HG03175 (cell line): ENCODE results near the gene PCA3.
A peak's percentile ranks its signal among the peaks of the same experiment; 100 is the strongest.
"Not testable (repeated sequence)": the region's sequence is repeated elsewhere in the genome, so short reads cannot be mapped to it uniquely, and the experiment has no call there.

Experiments used
- ATAC-seq: cut with Tn5 transposase; IDR thresholded peaks from one replicate; pipeline ENCODE4 v1.9.1; 2021; ENCODE audit warnings: mild to moderate bottlenecking, moderate library complexity; ENCODE audit not compliant: unreplicated experiment

PCA3 gene

DNA sequence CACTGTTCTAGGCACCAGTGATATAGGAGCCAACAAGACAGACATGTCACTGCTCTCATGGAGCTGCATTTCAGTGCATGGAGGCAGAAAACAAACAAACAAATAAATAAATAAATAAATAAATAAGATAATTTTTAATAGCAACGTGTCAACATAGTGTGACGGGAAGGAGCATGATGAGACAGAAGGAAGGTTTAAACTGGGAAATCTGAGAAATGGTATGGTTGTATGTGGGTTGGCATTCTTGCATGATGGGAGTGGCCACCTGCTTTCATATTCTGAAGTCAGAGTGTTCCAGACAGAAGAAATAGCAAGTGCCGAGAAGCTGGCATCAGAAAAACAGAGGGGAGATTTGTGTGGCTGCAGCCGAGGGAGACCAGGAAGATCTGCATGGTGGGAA lies at the start of gene PCA3:
Gene PCA3 (plus strand): TSS at position 301 of the 400 bp plus-strand sequence.
- ATAC-seq: no peak

DNA sequence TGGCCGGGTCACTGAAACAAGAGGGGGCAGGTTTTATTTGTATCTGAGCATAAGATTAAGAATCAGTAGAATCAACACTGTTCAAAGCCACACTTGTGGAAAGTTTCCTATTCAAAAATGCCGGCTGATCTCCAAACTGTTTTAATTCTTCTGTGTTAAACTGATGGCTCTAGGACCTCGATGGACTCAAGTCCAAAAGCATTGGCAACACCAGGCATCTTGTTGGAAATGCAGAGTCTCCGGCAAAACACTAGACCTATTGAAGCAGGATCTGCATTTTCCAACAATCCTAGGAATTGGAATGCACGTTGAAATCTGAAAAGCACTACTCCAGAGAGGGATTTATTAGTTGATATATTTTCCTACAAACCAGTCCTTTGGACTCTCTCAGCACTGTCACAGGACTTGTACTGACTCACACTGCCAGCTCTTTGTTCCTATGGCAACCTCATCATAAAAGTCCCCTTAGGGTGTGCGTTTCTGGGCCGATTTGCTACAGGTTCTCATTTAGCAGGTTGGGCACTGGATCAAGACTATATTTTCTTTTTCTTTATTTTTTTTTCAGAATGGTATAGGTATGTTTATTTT lies 48.1 kb upstream of the PCA3 start:
- no peak for ATAC-seq

DNA sequence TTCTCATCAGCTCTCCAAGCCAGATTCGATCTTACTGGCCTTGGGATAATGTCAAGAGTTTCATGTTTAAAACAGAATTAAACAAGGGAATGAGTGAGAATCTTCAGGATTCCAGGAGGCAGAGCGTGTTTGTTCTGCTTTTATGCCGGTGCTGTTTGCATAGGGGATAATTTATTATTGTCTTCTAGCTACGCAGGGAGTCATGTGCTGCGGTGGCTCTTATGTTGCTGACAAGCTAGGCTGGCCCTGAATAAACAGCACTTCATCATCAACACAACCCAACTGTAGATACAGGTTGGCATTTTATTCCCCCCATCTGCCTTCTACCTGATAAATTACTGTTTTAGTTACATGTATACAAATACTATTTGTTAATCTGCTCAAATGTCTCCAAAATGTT lies 47.1 kb upstream of the PCA3 start:
- ATAC-seq: no peak

DNA sequence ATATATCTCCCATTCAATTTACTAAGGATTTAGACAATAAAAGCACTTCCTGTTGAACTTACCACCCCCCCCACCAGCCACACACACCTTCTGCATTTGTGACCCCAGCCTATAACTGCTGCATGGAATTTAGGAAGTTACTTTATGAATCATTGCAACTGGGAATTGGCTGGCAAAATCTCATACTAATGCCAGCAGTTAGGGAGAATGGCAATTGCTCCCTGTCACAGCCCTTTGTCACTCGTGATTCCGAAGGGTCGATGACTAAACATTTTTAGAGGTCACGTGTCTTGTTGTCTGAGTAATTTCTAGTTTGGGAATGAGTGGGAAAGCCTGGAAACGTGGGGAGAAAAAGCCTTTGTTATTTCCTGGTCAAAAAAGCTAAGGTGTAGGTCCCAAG lies 46.6 kb upstream of the PCA3 start:
- ATAC-seq: no peak

DNA sequence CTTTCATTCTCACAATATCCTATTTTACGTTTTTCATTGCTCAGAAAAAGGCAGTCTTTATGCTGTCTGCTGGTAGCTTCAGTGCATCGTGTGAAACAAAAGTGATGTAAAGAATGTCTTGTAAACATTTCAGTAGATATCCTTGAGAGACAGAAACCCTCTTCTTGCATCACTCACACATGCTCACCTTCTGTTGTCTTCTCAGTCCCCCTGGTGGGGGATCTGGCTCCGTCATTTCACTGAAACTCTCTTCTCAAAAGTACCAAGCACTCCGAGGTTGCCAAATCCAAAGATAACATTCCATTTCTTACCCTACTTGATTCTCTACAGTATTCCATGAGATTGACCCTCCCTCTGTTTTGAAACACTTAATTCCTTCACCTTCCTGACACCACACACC lies 46.1 kb upstream of the PCA3 start:
- no peak for ATAC-seq

DNA sequence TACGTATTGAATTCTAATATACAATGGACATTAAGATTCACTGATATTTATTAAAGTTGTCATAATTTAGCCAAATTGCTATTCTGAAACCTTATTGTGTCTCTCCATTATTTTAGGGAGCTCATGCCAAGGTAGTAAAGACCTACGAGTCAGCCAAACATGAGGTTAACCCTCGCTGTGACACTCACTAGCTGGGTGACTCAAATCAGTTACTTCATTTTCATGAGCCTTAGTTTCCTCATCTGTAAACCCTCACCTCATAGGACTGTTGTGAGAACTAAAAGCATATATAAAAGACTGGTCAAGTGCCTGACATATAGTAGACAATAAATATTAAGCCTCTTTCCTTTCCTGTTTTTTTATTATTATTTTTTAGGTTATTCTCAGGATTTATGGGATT lies 44.0 kb upstream of the PCA3 start:
- ATAC-seq: no peak

DNA sequence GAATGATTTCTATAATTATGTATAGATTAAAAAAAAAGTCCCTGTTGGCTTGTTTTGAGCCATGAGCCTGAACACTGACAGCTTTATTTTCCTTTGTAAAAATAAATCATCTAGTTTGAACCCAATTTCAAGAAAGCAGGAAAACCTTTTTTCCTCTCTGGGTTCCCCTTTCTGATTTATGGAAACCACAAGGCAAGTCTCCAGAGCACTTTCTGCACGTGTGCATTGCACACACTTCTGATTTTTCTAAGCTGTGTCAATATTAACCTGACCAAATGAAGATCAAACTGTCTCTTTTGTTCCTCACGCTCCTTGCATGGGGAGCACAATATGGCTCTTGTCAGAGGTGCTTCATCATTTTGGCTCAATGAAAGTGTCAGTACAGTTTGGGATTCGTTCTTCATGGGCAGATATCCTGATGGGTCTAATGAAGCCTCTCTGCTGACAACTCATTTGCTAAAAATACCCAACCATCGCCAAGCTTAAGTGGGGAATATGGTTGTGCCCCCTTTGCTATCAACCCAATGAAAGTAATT lies 39.2 kb upstream of the PCA3 start:
- no peak for ATAC-seq

DNA sequence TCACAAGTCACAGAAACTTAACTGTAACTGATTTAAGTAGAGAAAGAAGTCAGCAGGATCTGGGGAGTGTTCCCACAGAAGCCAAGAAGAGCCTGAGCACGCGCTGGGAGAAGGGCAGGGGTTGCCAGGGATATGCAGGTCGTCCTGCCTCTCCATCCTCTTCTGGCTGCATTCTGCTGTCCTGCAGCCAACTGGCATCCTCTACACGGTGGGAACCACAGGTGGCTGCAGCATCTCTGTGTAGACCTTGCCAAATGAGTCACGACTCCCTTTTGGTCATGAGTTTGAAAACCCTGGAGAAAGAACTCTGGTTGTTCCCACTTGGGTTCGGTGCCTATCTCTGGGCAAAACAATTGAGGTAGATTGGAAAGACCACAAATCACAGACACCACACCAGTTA lies 38.4 kb upstream of the PCA3 start:
- ATAC-seq: no peak

DNA sequence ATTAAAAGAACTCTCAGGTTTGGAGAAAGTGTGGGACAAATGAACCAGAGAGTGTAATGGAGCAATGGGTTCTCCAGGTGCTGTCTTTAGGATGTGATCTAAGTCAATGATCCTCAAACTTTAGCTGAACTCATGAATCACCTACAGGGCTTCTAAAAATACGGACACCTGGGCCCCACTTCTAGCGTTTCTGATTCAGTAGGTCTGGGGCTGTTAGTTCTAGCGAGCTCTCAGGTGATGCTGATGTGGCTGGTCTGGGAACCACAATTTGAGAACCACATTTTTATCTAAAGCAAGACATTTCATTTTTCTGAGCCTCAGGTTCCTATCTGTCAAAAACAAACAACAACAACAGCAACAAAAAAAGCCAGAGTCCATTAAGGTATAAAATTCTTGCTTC lies 35.1 kb upstream of the PCA3 start:
- ATAC-seq: no peak

DNA sequence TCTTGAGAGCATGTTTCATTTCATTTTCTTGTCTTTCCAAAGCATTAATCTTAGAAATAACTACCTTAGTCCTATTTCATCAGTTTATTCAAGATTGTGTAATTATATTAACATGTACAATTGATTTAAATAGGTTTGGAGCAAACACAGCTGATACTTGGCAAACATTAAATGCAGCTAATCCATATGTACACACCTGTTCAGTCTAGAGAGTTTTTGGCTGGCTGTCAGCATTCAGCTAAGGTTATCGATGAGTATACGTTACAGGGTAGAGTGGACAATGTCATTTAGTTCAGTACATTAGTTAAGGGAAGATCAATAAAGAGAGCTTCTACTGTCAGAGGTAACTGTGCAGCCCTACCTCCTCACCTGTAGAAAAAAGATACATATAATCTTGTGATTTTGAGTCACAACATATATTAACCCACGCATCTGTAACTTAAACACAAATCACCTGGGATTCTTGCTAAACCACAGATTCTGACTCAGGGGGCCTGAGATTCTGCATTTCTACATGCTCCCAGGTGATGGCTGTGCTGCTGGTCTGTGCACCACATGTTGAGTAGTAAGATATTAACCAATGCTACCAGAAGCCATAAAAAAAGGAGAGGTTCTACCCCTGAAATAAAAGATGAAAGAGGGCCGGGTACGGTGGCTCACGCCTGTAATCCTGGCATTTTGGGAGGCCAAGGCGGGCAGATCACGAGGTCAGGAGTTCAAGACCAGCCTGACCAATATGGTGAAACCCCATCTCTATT lies 34.1 kb upstream of the PCA3 start:
- ATAC-seq: no peak

DNA sequence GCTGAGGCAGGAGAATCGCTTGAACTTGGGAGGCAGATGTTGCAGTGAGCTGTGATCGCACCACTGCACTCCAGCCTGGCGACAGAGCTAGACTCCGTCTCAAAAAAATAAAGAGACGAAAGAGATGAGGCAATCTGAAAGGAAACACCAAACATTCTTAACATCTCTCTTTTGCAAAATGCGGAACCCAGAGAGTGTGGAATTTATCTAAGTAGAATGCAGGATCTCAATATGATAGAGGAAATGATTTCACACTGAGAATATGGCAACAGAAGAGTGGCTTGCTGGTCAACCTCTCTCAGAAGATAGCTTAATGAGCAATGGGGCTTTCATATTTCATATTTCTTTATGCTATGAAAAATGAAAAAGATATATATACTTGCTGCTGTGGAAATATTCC lies 33.4 kb upstream of the PCA3 start:
- ATAC-seq: no peak

DNA sequence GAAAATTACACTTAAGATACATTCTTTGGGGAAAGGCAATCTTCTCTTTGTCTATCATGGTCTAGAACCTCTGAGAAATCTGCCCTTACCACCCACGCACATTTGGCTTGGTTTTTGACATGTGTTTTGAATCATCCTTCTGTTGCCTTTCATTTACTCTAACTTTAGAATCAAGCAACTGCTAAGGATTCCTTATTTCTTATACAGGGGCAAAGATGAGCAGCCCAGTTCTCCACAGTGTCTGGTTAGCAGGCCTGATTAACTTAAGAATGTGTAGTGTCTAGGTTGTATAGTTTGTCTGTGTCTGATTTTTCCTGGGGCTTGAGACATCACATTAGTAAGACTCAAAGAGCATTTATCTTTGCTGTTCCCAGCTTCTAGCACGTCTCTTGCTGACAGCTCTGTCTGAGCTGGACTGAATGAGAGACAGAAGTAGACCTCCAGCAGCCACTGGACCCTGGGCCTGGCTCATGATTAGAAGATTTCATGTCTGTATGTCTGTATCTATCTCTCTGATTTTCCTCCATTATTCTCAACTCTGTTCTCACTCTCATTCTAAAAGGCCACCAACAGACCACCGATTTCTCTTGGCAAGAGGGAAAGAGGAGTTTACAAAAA lies 31.8 kb upstream of the PCA3 start:
- no peak for ATAC-seq

DNA sequence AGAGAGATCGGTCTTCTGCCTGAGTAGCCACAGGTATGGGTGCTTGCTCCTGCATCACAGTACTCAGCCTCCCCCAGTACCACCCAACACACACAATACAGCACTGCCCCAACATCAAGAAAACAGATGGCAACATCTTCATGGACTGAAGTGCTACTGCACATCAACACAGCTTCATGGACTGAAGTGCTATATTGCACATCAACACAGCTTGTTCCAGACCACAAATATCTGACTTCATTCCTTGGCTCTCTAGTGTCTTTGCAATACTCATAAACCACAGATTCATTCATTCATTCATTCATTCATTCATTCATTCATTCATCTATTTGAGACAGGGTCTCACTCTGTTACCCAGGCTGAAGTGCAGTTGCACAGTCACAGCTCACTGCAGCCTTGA lies 31.1 kb upstream of the PCA3 start:
- no peak for ATAC-seq

DNA sequence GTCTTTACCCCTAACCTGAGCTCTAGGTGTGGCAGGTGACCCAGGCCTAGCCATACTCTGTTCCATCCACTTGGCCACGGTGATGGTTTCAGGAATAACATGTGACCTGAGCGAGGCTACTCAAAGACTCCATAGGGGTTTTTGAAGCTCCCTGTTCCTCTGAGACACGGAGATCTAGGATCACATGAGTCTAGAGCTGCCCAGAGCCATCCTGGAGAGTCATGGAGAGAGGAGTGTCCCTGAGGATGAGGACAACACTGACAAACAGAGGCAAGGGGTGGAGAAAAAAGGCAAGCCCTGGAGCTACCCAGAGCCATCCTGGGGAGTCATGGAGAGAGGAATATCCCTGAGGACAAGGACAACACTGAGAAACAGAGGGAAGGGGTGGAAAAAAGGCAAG lies 29.5 kb upstream of the PCA3 start:
- ATAC-seq: no peak

DNA sequence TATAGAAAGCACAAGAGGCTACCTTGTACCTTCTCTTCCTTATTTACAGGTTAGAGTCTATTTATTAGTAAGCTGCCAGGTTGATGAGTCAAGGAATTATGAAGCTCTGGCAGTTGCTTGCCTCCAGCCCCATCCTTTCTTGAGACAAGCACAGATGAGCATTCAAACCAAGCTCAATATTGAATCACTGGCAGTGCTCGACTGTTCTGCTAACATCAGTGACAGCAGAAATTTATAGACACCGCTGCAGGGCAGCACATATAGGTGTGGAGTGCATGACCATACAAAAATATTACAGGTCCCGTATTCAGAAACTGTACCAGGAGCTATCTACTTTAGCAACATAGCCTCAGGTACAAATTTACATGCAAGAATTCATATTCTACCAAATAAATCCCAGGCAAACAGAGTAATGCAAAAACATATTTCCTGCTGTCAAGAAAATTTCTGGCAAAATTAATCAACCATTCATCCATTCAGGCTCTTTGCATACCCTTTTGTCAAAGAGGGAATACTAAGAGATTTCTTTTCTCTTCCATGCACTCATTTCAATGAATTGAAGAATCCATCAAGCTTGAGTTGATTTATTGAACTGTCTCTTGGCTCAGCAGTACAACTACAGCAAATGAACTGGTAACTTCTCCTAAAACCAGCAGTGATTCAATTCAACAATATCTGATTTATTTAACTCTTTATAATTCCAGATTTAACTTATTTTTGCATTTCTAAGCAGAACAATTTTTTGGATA lies 26.9 kb upstream of the PCA3 start:
- ATAC-seq: no peak

DNA sequence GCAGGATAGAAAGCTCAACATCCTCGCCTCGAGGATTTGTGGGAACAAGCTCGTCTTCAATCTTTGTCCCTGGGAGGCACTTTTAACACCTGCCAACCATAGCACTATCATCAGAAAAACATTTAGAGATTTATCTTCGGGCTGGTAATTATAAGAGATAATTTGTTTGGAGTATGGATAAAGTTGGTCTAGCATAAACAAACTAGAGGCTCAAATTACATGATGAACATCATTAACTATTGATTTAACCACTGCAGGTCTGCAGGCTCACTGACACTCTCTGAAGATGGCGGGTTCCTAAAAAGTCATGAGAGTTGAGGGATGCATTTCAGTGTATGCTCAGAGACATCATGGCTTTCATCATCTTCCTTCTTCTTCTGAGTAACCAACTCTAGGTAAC lies 25.8 kb upstream of the PCA3 start:
- ATAC-seq: no peak

DNA sequence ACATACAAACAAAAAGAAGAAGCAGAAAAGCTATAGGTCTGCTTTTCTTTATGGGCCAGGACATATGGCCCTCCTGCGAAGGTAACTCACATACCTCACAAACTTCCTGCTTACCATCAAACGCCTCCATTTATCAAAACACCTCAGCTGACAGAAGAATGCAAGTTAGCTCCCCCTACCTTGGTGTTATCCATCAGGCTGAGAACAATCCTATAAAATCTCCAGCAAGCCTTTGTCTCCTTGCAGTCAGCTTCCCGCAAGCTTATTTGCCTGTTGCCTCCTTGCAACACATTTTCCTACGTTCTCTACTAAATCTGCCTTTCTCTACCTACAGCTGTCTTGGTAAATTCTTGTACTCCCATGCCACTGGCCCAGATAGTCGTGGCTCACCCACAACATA lies 22.7 kb upstream of the PCA3 start:
- no peak for ATAC-seq

DNA sequence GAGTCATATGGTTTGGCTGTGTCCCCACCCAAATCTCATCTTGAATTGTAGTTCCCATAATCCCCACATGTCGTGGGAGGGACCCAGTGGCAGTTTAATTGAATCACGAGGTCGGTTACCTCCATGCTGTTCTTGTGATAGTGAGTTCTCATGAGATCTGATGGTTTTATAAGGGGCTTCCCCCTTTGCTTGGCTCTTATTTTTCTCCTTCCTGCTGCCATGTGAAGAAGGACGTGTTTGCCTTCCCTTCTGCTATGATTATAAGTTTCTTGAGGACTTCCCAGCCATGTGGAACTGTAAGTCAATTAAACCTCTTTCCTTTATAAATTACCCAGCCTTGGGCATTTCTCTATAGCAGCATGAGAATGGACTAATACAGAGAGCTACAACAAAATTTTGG lies 21.3 kb upstream of the PCA3 start:
- ATAC-seq: not testable (repeated sequence)

DNA sequence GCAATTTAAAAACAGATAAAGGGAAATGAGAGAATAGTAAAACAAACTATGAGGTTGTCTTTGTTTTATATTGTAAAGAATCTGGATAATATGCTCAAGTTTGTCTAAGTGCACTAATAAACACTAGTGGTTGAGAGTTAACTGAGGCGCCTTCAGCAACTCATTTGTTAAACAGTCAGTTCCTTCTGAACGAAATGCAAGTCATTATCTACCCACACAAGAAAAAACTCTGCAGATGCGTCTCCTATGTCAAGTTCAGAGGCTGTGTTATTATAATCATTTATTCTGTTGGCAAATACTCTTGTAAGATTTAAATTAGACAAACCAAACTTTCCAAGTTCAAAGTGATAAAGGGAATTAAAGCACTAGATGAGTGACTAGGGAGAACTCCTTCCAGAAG lies 20.3 kb upstream of the PCA3 start:
- ATAC-seq: no peak

DNA sequence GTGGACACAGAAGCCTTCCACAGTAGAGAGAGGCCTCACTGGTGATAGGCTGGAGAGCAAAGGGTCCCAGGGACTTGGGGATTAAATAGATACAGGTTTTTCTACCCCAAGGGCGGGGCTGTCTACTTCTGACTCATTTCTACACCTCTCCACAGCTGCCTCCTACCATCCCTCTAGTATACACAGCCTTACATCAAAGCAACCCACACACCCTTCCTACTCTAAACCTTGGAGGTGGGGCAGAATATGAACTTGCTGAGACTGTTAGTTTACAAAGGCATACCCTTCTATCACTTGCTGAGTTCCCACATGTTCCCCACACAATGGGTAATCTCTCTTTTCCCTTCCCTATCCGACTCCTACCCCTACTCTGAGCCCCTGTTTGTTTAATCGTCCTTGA lies 19.9 kb upstream of the PCA3 start:
- ATAC-seq: no peak

DNA sequence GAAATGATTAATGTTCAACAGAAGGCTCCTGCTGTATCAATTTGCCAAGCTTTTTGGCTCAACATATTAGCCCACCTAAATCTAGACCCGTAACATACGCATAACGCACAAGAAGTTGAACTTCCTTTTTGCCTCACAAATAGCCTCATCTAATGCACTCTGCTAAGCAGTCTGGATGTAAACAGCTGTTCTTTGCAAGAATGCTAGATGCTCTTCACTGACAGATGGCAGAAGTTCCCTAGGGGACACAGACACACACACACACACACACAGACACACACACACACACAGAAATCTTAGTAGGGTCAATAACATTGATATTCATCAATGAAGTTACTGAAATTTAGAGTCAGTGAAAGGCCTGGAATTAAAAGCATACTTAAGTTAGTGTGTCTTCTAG lies 13.2 kb upstream of the PCA3 start:
- no peak for ATAC-seq

DNA sequence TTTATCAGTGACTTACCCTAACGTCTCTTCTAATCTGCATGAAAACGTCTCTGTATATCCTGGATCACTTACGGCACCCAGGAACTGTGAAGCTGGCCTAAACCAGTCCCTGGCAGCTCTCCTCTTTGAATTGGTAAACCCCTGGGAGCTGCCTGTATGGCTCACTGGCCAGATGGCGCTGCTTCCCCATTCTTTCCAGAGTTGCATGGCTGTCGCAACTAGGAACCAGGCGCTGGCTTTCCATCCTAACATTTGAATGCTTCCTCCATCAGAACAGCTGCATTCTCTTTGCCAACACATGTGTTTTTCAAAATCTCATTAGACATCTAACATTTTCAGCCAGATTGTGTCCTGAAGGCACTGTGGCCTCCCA lies 8.0 kb upstream of the PCA3 start:
- ATAC-seq: peak; percentile 7
